Lower leg skin (tissue), 3 donors: ENCODE results near the gene CSGALNACT2.

Source experiments
- POLR2A ChIP-seq, 2 donors: fragments of 450-650 bp; IDR thresholded peaks; one replicate each; pipeline ENCODE4 v1.6.1; 2016 to 2017; ENCODE audit warnings: antibody characterized with exemption in 2 of 2, mild to moderate bottlenecking in 1 of 2, moderate library complexity in 1 of 2
- TF ChIP-seq, protein P1 (sequence below), 3 donors: fragments of 450-650 bp; IDR thresholded peaks; one replicate each; pipeline ENCODE4 v1.5.1; 2016; ENCODE audit warnings: antibody characterized with exemption in 3 of 3, mild to moderate bottlenecking in 3 of 3, moderate library complexity in 2 of 3

DNA sequence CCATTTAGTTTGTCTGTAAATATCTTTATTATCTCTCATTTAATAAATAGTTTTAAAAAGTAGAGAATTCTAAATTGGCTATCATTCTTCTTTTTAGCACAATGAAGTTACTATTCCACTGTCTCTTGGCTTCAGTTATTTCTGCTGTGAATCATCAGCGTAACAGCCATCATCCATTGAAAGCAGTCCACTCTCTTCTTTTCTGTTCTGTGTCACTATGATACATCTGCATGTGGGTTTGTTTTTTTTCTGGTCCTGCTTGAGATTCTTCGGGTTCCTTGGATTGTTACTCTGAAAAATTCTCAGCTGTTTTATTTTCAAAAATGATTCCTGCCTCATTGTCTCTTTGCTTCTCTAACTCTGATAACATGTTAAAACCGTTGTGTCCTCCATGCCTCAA is 52.5 kb downstream of the CSGALNACT2 start:
- TF ChIP-seq, protein P1, sequence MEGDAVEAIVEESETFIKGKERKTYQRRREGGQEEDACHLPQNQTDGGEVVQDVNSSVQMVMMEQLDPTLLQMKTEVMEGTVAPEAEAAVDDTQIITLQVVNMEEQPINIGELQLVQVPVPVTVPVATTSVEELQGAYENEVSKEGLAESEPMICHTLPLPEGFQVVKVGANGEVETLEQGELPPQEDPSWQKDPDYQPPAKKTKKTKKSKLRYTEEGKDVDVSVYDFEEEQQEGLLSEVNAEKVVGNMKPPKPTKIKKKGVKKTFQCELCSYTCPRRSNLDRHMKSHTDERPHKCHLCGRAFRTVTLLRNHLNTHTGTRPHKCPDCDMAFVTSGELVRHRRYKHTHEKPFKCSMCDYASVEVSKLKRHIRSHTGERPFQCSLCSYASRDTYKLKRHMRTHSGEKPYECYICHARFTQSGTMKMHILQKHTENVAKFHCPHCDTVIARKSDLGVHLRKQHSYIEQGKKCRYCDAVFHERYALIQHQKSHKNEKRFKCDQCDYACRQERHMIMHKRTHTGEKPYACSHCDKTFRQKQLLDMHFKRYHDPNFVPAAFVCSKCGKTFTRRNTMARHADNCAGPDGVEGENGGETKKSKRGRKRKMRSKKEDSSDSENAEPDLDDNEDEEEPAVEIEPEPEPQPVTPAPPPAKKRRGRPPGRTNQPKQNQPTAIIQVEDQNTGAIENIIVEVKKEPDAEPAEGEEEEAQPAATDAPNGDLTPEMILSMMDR (IDR thresholded peaks at IDR 0.05): no peak
- TF ChIP-seq POLR2A (IDR thresholded peaks at IDR 0.05): no peak
